Caco-2 (cell line): Measurements from ENCODE around the gene SLC5A10. TPM values are rescaled to one million over a fixed set of nuclear protein-coding genes. Genes with fewer than 3 reads are reported as not detected.
"Not testable (repeated sequence)": the region's sequence is repeated elsewhere in the genome, so short reads cannot be mapped to it uniquely, and the experiment has no call there.

ENCODE experiments used
- BruUV-seq: library from RNA; stranded (reverse); fragments of 400-500 nt; replicated peaks from 2 replicates; lab custom pipeline; 2021; lab: Mats Ljungman, UMichigan
- CTCF ChIA-PET: fragments of 300-600 bp; sonication (Branson Sonifier 250); formaldehyde crosslinking; loops from one replicate; lab custom pipeline; 2022; ENCODE audit warnings: antibody characterized with exemption; lab: Charles Lee
- POLR2A ChIA-PET: fragments of 300-600 bp; sonication (Branson Sonifier 250); formaldehyde crosslinking; loops from one replicate; lab custom pipeline; 2022; ENCODE audit warnings: antibody characterized with exemption; lab: Charles Lee
- DNase-seq, 2 experiments: peaks; one replicate each; pipeline versions ENCODE4 v3.0.0 to v3.0.0-alpha.2; 2020 to 2022
- H3K27me3 ChIP-seq: replicated peaks from 2 replicates; pipeline ENCODE4 v1.6.0; 2011; ENCODE audit warnings: low read length; ENCODE audit not compliant: control insufficient read depth, insufficient read depth
- H3K36me3 ChIP-seq: 2 replicates; pipeline ENCODE4 v1.5.1; 2011; ENCODE audit warnings: low read length; ENCODE audit not compliant: control insufficient read depth, insufficient read depth
- H3K4me1 ChIP-seq: fragments of 250-450 bp; sonication (Bioruptor Pico); 2 replicates; pipeline ENCODE4 v1.5.1; 2020; ENCODE audit warnings: mild to moderate bottlenecking
- H3K4me3 ChIP-seq: 2 replicates; pipeline ENCODE4 v1.5.1; 2011; ENCODE audit warnings: low read depth, mild to moderate bottlenecking, control low read depth, low read length
- H3K9me3 ChIP-seq: fragments of 250-450 bp; sonication (Bioruptor Pico); 2 replicates; pipeline ENCODE4 v1.5.1; 2020; ENCODE audit warnings: mild to moderate bottlenecking, moderate library complexity
- H3K27ac Mint-ChIP-seq: one replicate; pipeline ENCODE4 v1.8.0; 2022; ENCODE audit warnings: mixed read lengths; ENCODE audit not compliant: unreplicated experiment
- H3K27me3 Mint-ChIP-seq: one replicate; pipeline ENCODE4 v1.8.0; 2022; ENCODE audit warnings: mixed read lengths; ENCODE audit not compliant: insufficient read depth, unreplicated experiment
- H3K36me3 Mint-ChIP-seq: one replicate; pipeline ENCODE4 v1.8.0; 2022; ENCODE audit warnings: mild to moderate bottlenecking, mixed read lengths; ENCODE audit not compliant: insufficient read depth, unreplicated experiment
- H3K4me1 Mint-ChIP-seq: one replicate; pipeline ENCODE4 v1.8.0; 2022; ENCODE audit warnings: low read depth, mixed read lengths; ENCODE audit not compliant: unreplicated experiment
- H3K4me3 Mint-ChIP-seq: one replicate; pipeline ENCODE4 v1.8.0; 2022; ENCODE audit warnings: mild to moderate bottlenecking, moderate library complexity, mixed read lengths; ENCODE audit not compliant: unreplicated experiment
- H3K9me3 Mint-ChIP-seq: one replicate; pipeline ENCODE4 v1.8.0; 2022; ENCODE audit warnings: mixed read lengths; ENCODE audit not compliant: unreplicated experiment
- intact Hi-C: fragments of 100-400 bp; cut with micrococcal nuclease; formaldehyde crosslinking; loops from one replicate; pipeline ENCODE4 v1.10.0; 2022; ENCODE audit not compliant: unreplicated experiment
- total RNA-seq: library from RNA; stranded (reverse); gene quantifications from 2 replicates; pipeline ENCODE4 v1.2.3, GENCODE V29; 2022

SLC5A10 gene
- total RNA-seq, 1 experiment from 2014 or later = 0.27 TPM

DNA sequence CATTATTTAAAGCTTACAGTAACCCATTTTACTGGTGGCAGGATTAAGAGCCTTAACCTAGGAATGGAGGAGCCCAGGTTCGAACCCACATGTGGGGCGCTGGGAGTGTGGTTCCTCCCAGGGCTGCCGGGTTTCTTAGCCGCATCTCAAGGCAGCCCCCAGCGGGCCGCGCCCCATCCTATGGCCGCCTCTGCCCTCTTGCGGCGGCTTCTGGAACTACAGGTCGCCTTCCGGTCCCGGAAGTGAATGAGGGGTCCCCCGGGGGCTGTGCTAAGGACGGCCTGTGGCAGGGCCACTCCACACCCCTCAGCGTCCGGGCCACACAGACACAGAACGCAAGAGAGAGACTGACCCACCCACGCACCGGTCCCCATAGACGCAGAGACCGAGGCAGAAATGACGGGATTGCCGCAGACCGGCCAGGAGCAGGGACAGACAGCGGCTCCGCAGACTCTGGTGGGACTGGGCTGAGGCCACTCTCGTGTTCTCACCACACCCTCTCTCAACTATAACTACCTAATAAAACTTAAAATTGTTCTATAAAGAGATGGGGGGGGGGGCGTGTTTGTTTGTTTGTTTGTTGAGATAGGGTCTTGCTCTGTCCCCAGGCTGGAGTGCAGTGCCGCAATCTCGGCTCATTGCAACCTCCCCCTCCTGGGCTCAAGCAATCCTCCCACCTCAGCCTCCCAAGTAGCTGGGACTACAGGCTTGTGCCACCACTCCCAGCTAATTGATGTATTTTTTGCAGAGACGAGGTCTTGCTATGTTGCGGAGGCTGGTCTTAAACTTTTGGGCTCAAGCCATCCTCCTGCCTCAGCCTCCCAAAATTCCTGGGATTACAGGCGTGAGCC lies 118.6 kb downstream of the SLC5A10 start:
- H3K4me3 ChIP-seq, intact Hi-C loops, H3K4me1 Mint-ChIP-seq, H3K9me3 ChIP-seq, H3K36me3 Mint-ChIP-seq, H3K27me3 Mint-ChIP-seq, H3K27me3 ChIP-seq, DNase-seq, H3K27ac Mint-ChIP-seq, POLR2A ChIA-PET, H3K9me3 Mint-ChIP-seq, H3K4me1 ChIP-seq, H3K4me3 Mint-ChIP-seq, H3K36me3 ChIP-seq, CTCF ChIA-PET: not testable (repeated sequence)
- TSS peak; percentile 84 for BruUV-seq

Other genes starting within 250 kb of the SLC5A10 start
- gene FBXW10, start 208.1 kb upstream of the SLC5A10 start, total RNA-seq = 0.11 TPM in 1 of 2 replicates, not detected in the other
- 29.1 and 33.0 TPM in 2 replicates for gene TVP23B, start 171.0 kb upstream of the SLC5A10 start, total RNA-seq
- 45.8 and 49.0 TPM in 2 replicates for gene PRPSAP2, start 94.0 kb upstream of the SLC5A10 start, total RNA-seq
- 24.3 and 28.1 TPM in 2 replicates for gene FAM83G, start 52.6 kb downstream of the SLC5A10 start, total RNA-seq
- gene GRAP, start 94.8 kb downstream of the SLC5A10 start, total RNA-seq = 0.50 TPM in 1 of 2 replicates, not detected in the other
- gene GRAPL, start 175.4 kb downstream of the SLC5A10 start, total RNA-seq = not detected in 2 replicates